IMR-90 (cell line): ENCODE measurements around the gene SEMA4D. TPM values are rescaled to one million over a fixed set of nuclear protein-coding genes. Genes with fewer than 3 reads are reported as not detected.
A peak's percentile ranks its signal among the peaks of the same experiment; 100 is the strongest.

Experiments
- ATAC-seq: fragments of 200-7000 bp; cut with Tn5 transposase; 2 replicates; pipeline ENCODE4 v1.9.1; 2020; ENCODE audit warnings: low read depth, mild to moderate bottlenecking, moderate library complexity
- BruUV-seq: library from RNA; stranded (reverse); fragments of 400-500 nt; replicated peaks from 2 replicates; lab custom pipeline; 2021; lab: Mats Ljungman, UMichigan
- CTCF ChIA-PET: fragments of 300-600 bp; formaldehyde crosslinking; extraction: SDS; loops from one replicate; lab custom pipeline; 2021; ENCODE audit warnings: antibody characterized with exemption; lab: Yijun Ruan, JAX
- POLR2A ChIA-PET: fragments of 300-600 bp; sonication (Branson Sonifier 250); formaldehyde crosslinking; loops from one replicate; lab custom pipeline; 2022; ENCODE audit warnings: antibody characterized with exemption; ENCODE audit not compliant: unreplicated experiment; lab: Charles Lee
- DNase-seq: peaks from one replicate; pipeline ENCODE4 v3.0.0; 2013
- H2AFZ ChIP-seq: replicated peaks from 2 replicates; pipeline ENCODE3; 2013; ENCODE audit warnings: low read length, mild to moderate bottlenecking; ENCODE audit not compliant: poor library complexity
- H2AK5ac ChIP-seq: 2 replicates; pipeline ENCODE4 v1.6.1; 2013; ENCODE audit warnings: low read depth, low read length, inconsistent platforms
- H2AK9ac ChIP-seq: replicated peaks from 2 replicates; pipeline ENCODE3; 2013; ENCODE audit warnings: mild to moderate bottlenecking, low read depth, low read length, moderate library complexity; ENCODE audit not compliant: poor library complexity
- H2BK120ac ChIP-seq: 2 replicates; pipeline ENCODE4 v1.6.1; 2013; ENCODE audit warnings: low read depth, low read length, inconsistent platforms
- H2BK15ac ChIP-seq: 3 replicates; pipeline ENCODE4 v1.6.1; 2013; ENCODE audit warnings: low read depth, low read length, inconsistent platforms
- H2BK20ac ChIP-seq: 2 replicates; pipeline ENCODE4 v1.6.1; 2013; ENCODE audit warnings: low read depth, mild to moderate bottlenecking, inconsistent platforms, low read length, moderate library complexity
- H2BK5ac ChIP-seq: 2 replicates; pipeline ENCODE4 v1.6.1; 2013; ENCODE audit warnings: mild to moderate bottlenecking, low read depth, low read length, inconsistent platforms; ENCODE audit not compliant: poor library complexity, severe bottlenecking
- H3K14ac ChIP-seq: replicated peaks from 2 replicates; pipeline ENCODE4 v1.6.1; 2013; ENCODE audit warnings: low read depth, low read length, inconsistent platforms
- H3K18ac ChIP-seq: 2 replicates; pipeline ENCODE4 v1.6.1; 2013; ENCODE audit warnings: low read depth, low read length, control low read depth
- H3K23ac ChIP-seq: 2 replicates; pipeline ENCODE4 v1.6.1; 2013; ENCODE audit warnings: low read depth, low read length, inconsistent platforms
- H3K27ac ChIP-seq: 2 replicates; pipeline ENCODE4 v1.5.1; 2013; ENCODE audit warnings: mild to moderate bottlenecking, control low read depth, low read length; ENCODE audit not compliant: insufficient read depth
- H3K27me3 ChIP-seq: 2 replicates; pipeline ENCODE4 v1.6.1; 2013; ENCODE audit warnings: low read length; ENCODE audit not compliant: control insufficient read depth, insufficient read depth
- H3K36me3 ChIP-seq: 2 replicates; pipeline ENCODE4 v1.6.1; 2013; ENCODE audit warnings: low read length, mixed read lengths; ENCODE audit not compliant: control insufficient read depth, insufficient read depth
- H3K4ac ChIP-seq: 2 replicates; pipeline ENCODE4 v1.6.1; 2013; ENCODE audit warnings: low read depth, low read length, inconsistent platforms
- H3K4me1 ChIP-seq: 2 replicates; pipeline ENCODE4 v1.6.1; 2013; ENCODE audit warnings: low read length, mixed read lengths; ENCODE audit not compliant: control insufficient read depth, insufficient read depth
- H3K4me2 ChIP-seq: 2 replicates; pipeline ENCODE4 v1.6.1; 2013; ENCODE audit warnings: low read depth, mild to moderate bottlenecking, control low read depth, low read length, moderate library complexity
- H3K4me3 ChIP-seq: 2 replicates; pipeline ENCODE4 v1.5.1; 2013; ENCODE audit warnings: low read depth, mild to moderate bottlenecking, control low read depth, low read length, moderate library complexity; ENCODE audit not compliant: insufficient read depth
- H3K56ac ChIP-seq: 2 replicates; pipeline ENCODE4 v1.6.1; 2013; ENCODE audit warnings: low read length, inconsistent platforms; ENCODE audit not compliant: insufficient read depth; ENCODE audit errors: extremely low read depth
- H3K79me1 ChIP-seq, 2 experiments: 2 replicates each; pipeline ENCODE4 v1.6.1; 2013; ENCODE audit warnings: low read length in 2 of 2, inconsistent platforms in 1 of 2, low read depth in 1 of 2
- H3K9ac ChIP-seq: 2 replicates; pipeline ENCODE4 v1.6.1; 2013; ENCODE audit warnings: low read depth, low read length, control low read depth
- H3K9me1 ChIP-seq: 2 replicates; pipeline ENCODE4 v1.6.1; 2013; ENCODE audit warnings: low read length, inconsistent platforms; ENCODE audit not compliant: insufficient read depth
- H3K9me3 ChIP-seq: 2 replicates; pipeline ENCODE4 v1.6.1; 2013; ENCODE audit warnings: low read length; ENCODE audit not compliant: control insufficient read depth, insufficient read depth
- H4K20me1 ChIP-seq: 2 replicates; pipeline ENCODE4 v1.6.1; 2013; ENCODE audit warnings: low read length, inconsistent platforms; ENCODE audit not compliant: insufficient read depth
- H4K5ac ChIP-seq: 2 replicates; pipeline ENCODE4 v1.6.1; 2013; ENCODE audit warnings: mild to moderate bottlenecking, low read depth, low read length, control low read depth
- H4K8ac ChIP-seq, 2 experiments: 2 replicates each; pipeline ENCODE4 v1.6.1; 2013; ENCODE audit warnings: low read depth in 2 of 2, low read length in 2 of 2, control low read depth in 1 of 2, inconsistent platforms in 1 of 2
- H4K91ac ChIP-seq: 2 replicates; pipeline ENCODE4 v1.6.1; 2013; ENCODE audit warnings: low read depth, low read length, inconsistent platforms; ENCODE audit not compliant: insufficient read depth
- BHLHE40 ChIP-seq: fragments of 150-350 bp; IDR thresholded peaks from 2 replicates; pipeline ENCODE4 v1.6.1; 2016; ENCODE audit warnings: mild to moderate bottlenecking, low read depth, low read length
- CEBPB ChIP-seq: IDR thresholded peaks from 2 replicates; pipeline ENCODE4 v1.6.1; 2012; ENCODE audit warnings: low read depth, low read length, improper control_type of control experiment
- CHD1 ChIP-seq: IDR thresholded peaks from 2 replicates; pipeline ENCODE4 v1.6.1; 2012; ENCODE audit warnings: low read depth, low read length, improper control_type of control experiment
- FOS ChIP-seq: fragments of 150-350 bp; IDR thresholded peaks from 2 replicates; pipeline ENCODE4 v1.6.1; 2016; ENCODE audit warnings: low read depth, low read length
- MAFK ChIP-seq: IDR thresholded peaks from 2 replicates; pipeline ENCODE4 v1.6.1; 2012; ENCODE audit warnings: low read depth, low read length, improper control_type of control experiment
- MAZ ChIP-seq: IDR thresholded peaks from 2 replicates; pipeline ENCODE4 v1.6.1; 2012; ENCODE audit warnings: low read depth, mild to moderate bottlenecking, low read length, improper control_type of control experiment, moderate library complexity, borderline replicate concordance
- MXI1 ChIP-seq: IDR thresholded peaks from 2 replicates; pipeline ENCODE4 v1.6.1; 2012; ENCODE audit warnings: low read depth, mild to moderate bottlenecking, low read length, moderate library complexity, borderline replicate concordance
- NFE2L2 ChIP-seq: fragments of 150-350 bp; IDR thresholded peaks from 2 replicates; pipeline ENCODE4 v1.6.1; 2016; ENCODE audit warnings: low read depth, mild to moderate bottlenecking, low read length
- POLR2A ChIP-seq: IDR thresholded peaks from 2 replicates; pipeline ENCODE4 v1.6.1; 2012; ENCODE audit warnings: mild to moderate bottlenecking, low read depth, low read length
- RAD21 ChIP-seq: IDR thresholded peaks from 2 replicates; pipeline ENCODE4 v1.6.1; 2012; ENCODE audit warnings: low read length, improper control_type of control experiment
- RCOR1 ChIP-seq: IDR thresholded peaks from 2 replicates; pipeline ENCODE4 v1.6.1; 2012; ENCODE audit warnings: mild to moderate bottlenecking, low read length, improper control_type of control experiment; ENCODE audit not compliant: insufficient replicate concordance
- RFX5 ChIP-seq: IDR thresholded peaks from 2 replicates; pipeline ENCODE4 v1.8.0; 2012; ENCODE audit warnings: low read depth, mild to moderate bottlenecking, low read length, moderate library complexity
- SMC3 ChIP-seq: fragments of 150-350 bp; IDR thresholded peaks from 2 replicates; pipeline ENCODE4 v1.6.1; 2016; ENCODE audit warnings: low read depth, mild to moderate bottlenecking, antibody characterized with exemption, low read length, moderate library complexity
- USF2 ChIP-seq: fragments of 150-350 bp; IDR thresholded peaks from 2 replicates; pipeline ENCODE4 v1.6.1; 2017; ENCODE audit warnings: mild to moderate bottlenecking, antibody characterized with exemption, low read length, low read depth
- WGBS, 2 experiments: methylation state at CpG; one replicate each; pipeline versions ENCODE4 v1.1.5 to v1.1.7; 2013; ENCODE audit warnings: missing lambda C conversion rate in 2 of 2; ENCODE audit not compliant: insufficient read length in 1 of 2; ENCODE audit errors: extremely low coverage in 2 of 2; 5-methylcytosine and 5-hydroxymethylcytosine counted together
- dilution Hi-C: fragments of 300-500 bp; cut with HindIII; formaldehyde crosslinking; loops from one replicate; pipeline ENCODE4 v1.14.3; 2018; ENCODE audit warnings: low sequenced_read_pairs; ENCODE audit not compliant: unreplicated experiment
- in situ Hi-C: fragments of 300-500 bp; cut with MboI; formaldehyde crosslinking; loops from 3 replicates; pipeline ENCODE4 v1.14.3; 2019; ENCODE audit warnings: low sequenced_read_pairs, inconsistent platforms, mixed read lengths
- intact Hi-C: fragments of 100-400 bp; cut with micrococcal nuclease; formaldehyde crosslinking; loops from 2 replicates; pipeline ENCODE4 v1.10.0; 2022
- polyA plus RNA-seq, 3 experiments: library from polyadenylated mRNA; depleted of rRNA; stranded (reverse); fragments of >200 nt; gene quantifications; 2 replicates each; pipeline ENCODE4 v1.2.3, GENCODE V29; 2012; ENCODE audit warnings: low replicate concordance in 1 of 3
- total RNA-seq: library from RNA; depleted of rRNA; stranded (reverse); fragments of >200 nt; gene quantifications from 2 replicates; pipeline ENCODE4 v1.2.3, GENCODE V29; 2012
- TF ChIP-seq, protein P1 (sequence below): conservative IDR thresholded peaks from 2 replicates; pipeline ENCODE4 v1.5.1; 2012; ENCODE audit warnings: mild to moderate bottlenecking, low read depth, low read length, improper control_type of control experiment

The SEMA4D gene
- total and polyA plus RNA-seq, 2 of the 4 experiments (the other 2 are of a cell fraction): 0.90 to 1.5 TPM

- Histone ChIP-seq H3K27me3 (no peaks in the 10 kb centered on the region), H3K9me1 (0 out of 2 replicates have a peak, but pooled peaks cover 3% of the 10 kb centered on the region), H2BK5ac (no peak overlapping the region), H3K4me3 (no peak overlapping the region), H3K9me3 (no peaks in the 10 kb centered on the region), H2AK5ac (no peak overlapping the region), H3K23ac (no peak overlapping the region), H3K4ac (no peak overlapping the region), H2BK120ac (no peak overlapping the region), H4K20me1 (no peaks in the 10 kb centered on the region), H3K4me2 (no peak overlapping the region), H3K9ac (no peak overlapping the region), H3K14ac (no peak overlapping the region), H3K4me1 (no peaks in the 10 kb centered on the region), H2BK20ac (no peak overlapping the region), H3K56ac (no peak overlapping the region), H2AK9ac (no peak overlapping the region), H3K79me1 (no peaks in the 10 kb centered on the region), H3K18ac (no peak overlapping the region), H4K8ac (no peak overlapping the region), H2AFZ (peak overlapping the region; percentile 32), H4K5ac (no peak overlapping the region), H4K91ac (no peak overlapping the region), H3K36me3 (peaks cover 10% of the 10 kb centered on the region), H3K27ac (no peak overlapping the region), H2BK15ac (no peak overlapping the region)
- ChIA-PET CTCF (no interaction called here), POLR2A (no interaction called here)
- BruUV-seq: no TSS peak
- DNase-seq (no peak), ATAC-seq (no peak)
- intact Hi-C loops: no loop called here
- in situ Hi-C loops: no loop called here
- dilution Hi-C loops: no loop called here
- no peak for TF ChIP-seq MAFK
- TF ChIP-seq MXI1: no peak
- TF ChIP-seq RFX5: no peak
- no peak for TF ChIP-seq BHLHE40
- TF ChIP-seq NFE2L2: no peak
- TF ChIP-seq FOS: no peak
- no peak for TF ChIP-seq CEBPB
- TF ChIP-seq SMC3: no peak
- TF ChIP-seq, protein P1, sequence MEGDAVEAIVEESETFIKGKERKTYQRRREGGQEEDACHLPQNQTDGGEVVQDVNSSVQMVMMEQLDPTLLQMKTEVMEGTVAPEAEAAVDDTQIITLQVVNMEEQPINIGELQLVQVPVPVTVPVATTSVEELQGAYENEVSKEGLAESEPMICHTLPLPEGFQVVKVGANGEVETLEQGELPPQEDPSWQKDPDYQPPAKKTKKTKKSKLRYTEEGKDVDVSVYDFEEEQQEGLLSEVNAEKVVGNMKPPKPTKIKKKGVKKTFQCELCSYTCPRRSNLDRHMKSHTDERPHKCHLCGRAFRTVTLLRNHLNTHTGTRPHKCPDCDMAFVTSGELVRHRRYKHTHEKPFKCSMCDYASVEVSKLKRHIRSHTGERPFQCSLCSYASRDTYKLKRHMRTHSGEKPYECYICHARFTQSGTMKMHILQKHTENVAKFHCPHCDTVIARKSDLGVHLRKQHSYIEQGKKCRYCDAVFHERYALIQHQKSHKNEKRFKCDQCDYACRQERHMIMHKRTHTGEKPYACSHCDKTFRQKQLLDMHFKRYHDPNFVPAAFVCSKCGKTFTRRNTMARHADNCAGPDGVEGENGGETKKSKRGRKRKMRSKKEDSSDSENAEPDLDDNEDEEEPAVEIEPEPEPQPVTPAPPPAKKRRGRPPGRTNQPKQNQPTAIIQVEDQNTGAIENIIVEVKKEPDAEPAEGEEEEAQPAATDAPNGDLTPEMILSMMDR: no peak
- no peak for TF ChIP-seq MAZ
- no peak for TF ChIP-seq POLR2A
- no peak for TF ChIP-seq RCOR1
- TF ChIP-seq RAD21: no peak
- no peak for TF ChIP-seq CHD1
- no peak for TF ChIP-seq USF2
- 96% methylated on average over 9 of the region's 25 CpGs; no CpG with 5 or more reads in 1 of the 2 experiments for WGBS, 2 experiments
These were observed 43.2 kb downstream of the SEMA4D start for GRCh38 chr9:89454498-89455355.
